Natural killer cell (primary cell): Measurements from ENCODE around the gene TMC8. TPM values are rescaled to one million over a fixed set of nuclear protein-coding genes. Genes with fewer than 3 reads are reported as not detected.

Source experiments
- ATAC-seq, 3 donors: fragments of 150-1000 bp in 2 of 3; fragments of 200-7000 bp in 1 of 3; cut with Tn5 transposase; 1 replicate in 1 of 3; 2 replicates in 2 of 3; pipeline ENCODE4 v1.10.0; 2021; ENCODE audit warnings: mild to moderate bottlenecking in 2 of 3, moderate library complexity in 2 of 3
- DNase-seq, 2 donors: peaks; one replicate each; pipeline versions ENCODE4 v3.0.0 to v3.0.0-alpha.2; 2013 to 2021; ENCODE audit warnings: mixed read lengths in 1 of 2
- H3K27ac ChIP-seq: one replicate; pipeline ENCODE4 v1.5.1; 2013; ENCODE audit warnings: mild to moderate bottlenecking, low read length
- H3K27me3 ChIP-seq: one replicate; pipeline ENCODE4 v1.6.1; 2013; ENCODE audit warnings: low read length; ENCODE audit not compliant: control insufficient read depth, insufficient read depth
- H3K36me3 ChIP-seq: one replicate; pipeline ENCODE4 v1.6.1; 2013; ENCODE audit warnings: low read length; ENCODE audit not compliant: control insufficient read depth, insufficient read depth
- H3K4me1 ChIP-seq: one replicate; pipeline ENCODE4 v1.6.1; 2013; ENCODE audit warnings: low read length; ENCODE audit not compliant: control insufficient read depth, insufficient read depth
- H3K4me3 ChIP-seq: one replicate; pipeline ENCODE4 v1.5.1; 2013; ENCODE audit warnings: low read length
- H3K9me3 ChIP-seq: one replicate; pipeline ENCODE4 v1.6.1; 2013; ENCODE audit warnings: low read length; ENCODE audit not compliant: control insufficient read depth, insufficient read depth
- H3K27ac Mint-ChIP-seq, 2 donors: one replicate each; pipeline ENCODE4 v1.8.0; 2022; ENCODE audit warnings: mild to moderate bottlenecking in 2 of 2, mixed read lengths in 2 of 2, moderate library complexity in 1 of 2
- H3K27me3 Mint-ChIP-seq, 2 donors: one replicate each; pipeline ENCODE4 v1.8.0; 2022; ENCODE audit warnings: low read depth in 2 of 2, mixed read lengths in 2 of 2
- H3K36me3 Mint-ChIP-seq: one replicate; pipeline ENCODE4 v1.8.0; 2022; ENCODE audit warnings: mixed read lengths
- H3K4me1 Mint-ChIP-seq, 2 donors: one replicate each; pipeline ENCODE4 v1.8.0; 2022; ENCODE audit warnings: mixed read lengths in 2 of 2
- H3K4me3 Mint-ChIP-seq: one replicate; pipeline ENCODE4 v1.8.0; 2022; ENCODE audit warnings: mild to moderate bottlenecking, moderate library complexity, mixed read lengths
- H3K9me3 Mint-ChIP-seq, 2 donors: one replicate each; pipeline ENCODE4 v1.8.0; 2022; ENCODE audit warnings: mixed read lengths in 2 of 2
- CTCF ChIP-seq: fragments of 200-600 bp; IDR thresholded peaks from one replicate; pipeline ENCODE4 v1.8.0; 2022; ENCODE audit warnings: antibody characterized with exemption
- WGBS: methylation state at CpG from one replicate; pipeline ENCODE4 v1.1.7; 2013; ENCODE audit warnings: missing lambda C conversion rate; ENCODE audit not compliant: insufficient coverage; 5-methylcytosine and 5-hydroxymethylcytosine counted together
- intact Hi-C: fragments of 100-400 bp; cut with micrococcal nuclease; formaldehyde crosslinking; loops from one replicate; pipeline ENCODE4 v1.14.2; 2022
- total RNA-seq, 4 donors: library from RNA; stranded (reverse); fragments of 120-200 nt in 1 of 4; gene quantifications; one replicate each; pipeline versions ENCODE4 v1.2.3 to v1.2.4, GENCODE V29; 2013 to 2022

TMC8 gene
- total RNA-seq, 3 donors from 2014 or later (not counting 1 experiment from before 2014, with no cell fraction given), result 401 to 551 (median 435) TPM

GRCh38 chr17:78116411-78116810, 14.2 kb upstream of the TMC8 start:
- H3K36me3 Mint-ChIP-seq, result peaks cover 6% of the 10 kb centered on the region
- Histone ChIP-seq H3K4me1 (peaks cover 70% of the 10 kb centered on the region), H3K27ac (no peak overlapping the region), H3K36me3 (peaks cover 91% of the 10 kb centered on the region), H3K4me3 (no peak overlapping the region), H3K27me3 (no peaks in the 10 kb centered on the region), H3K9me3 (no peaks in the 10 kb centered on the region)
- intact Hi-C loops, result no loop called here
- peaks cover 37 to 56% of the 10 kb centered on the region in 2 donors for H3K4me1 Mint-ChIP-seq
- WGBS, result 97% methylated on average over 9 of the region's 9 CpGs
- H3K27me3 Mint-ChIP-seq, result no peaks in the 10 kb centered on the region
- ATAC-seq, result no peak
- no peaks in the 10 kb centered on the region for H3K9me3 Mint-ChIP-seq
- no peak overlapping the region for H3K27ac Mint-ChIP-seq
- TF ChIP-seq CTCF, result no peak
- DNase-seq, result no peak
- H3K4me3 Mint-ChIP-seq, result no peak overlapping the region

GRCh38 chr17:78117027-78117981, 13.3 kb upstream of the TMC8 start:
- Mint-ChIP-seq H3K27ac (peak overlapping the region; percentile 70), H3K36me3 (peaks cover 5% of the 10 kb centered on the region), H3K27me3 (no peaks in the 10 kb centered on the region), H3K9me3 (no peaks in the 10 kb centered on the region), H3K4me3 (peak overlapping the region; percentile 63), H3K4me1 (peaks cover 45 to 64% of the 10 kb centered on the region in 2 donors)
- no peaks in the 10 kb centered on the region for H3K9me3 ChIP-seq
- peak; percentile 16 for TF ChIP-seq CTCF
- H3K4me1 ChIP-seq, result peaks cover 76% of the 10 kb centered on the region
- H3K27ac ChIP-seq, result peak overlapping the region; percentile 29
- peak in 1 of 2 donors; percentile 61 for DNase-seq
- WGBS, result 66% methylated on average over 41 of the region's 41 CpGs
- intact Hi-C loops, result no loop called here
- H3K4me3 ChIP-seq, result no peak overlapping the region
- peaks cover 88% of the 10 kb centered on the region for H3K36me3 ChIP-seq
- ATAC-seq, result no peak
- H3K27me3 ChIP-seq, result no peaks in the 10 kb centered on the region

- Histone ChIP-seq H3K4me3 (no peak overlapping the region), H3K36me3 (peaks cover 88% of the 10 kb centered on the region), H3K27ac (no peak overlapping the region), H3K4me1 (peaks cover 76% of the 10 kb centered on the region), H3K27me3 (no peaks in the 10 kb centered on the region), H3K9me3 (no peaks in the 10 kb centered on the region)
- intact Hi-C loops, result no loop called here
- DNase-seq (no peak), ATAC-seq (no peak)
- Mint-ChIP-seq H3K27ac (no peak overlapping the region), H3K4me3 (no peak overlapping the region), H3K36me3 (no peaks in the 10 kb centered on the region), H3K4me1 (peaks cover 39 to 64% of the 10 kb centered on the region in 2 donors), H3K9me3 (no peaks in the 10 kb centered on the region), H3K27me3 (no peaks in the 10 kb centered on the region)
- TF ChIP-seq CTCF, result no peak
- WGBS, result 89% methylated on average over 14 of the region's 14 CpGs
Observed at GRCh38 chr17:78118801-78119241, 11.8 kb upstream of the TMC8 start.
